Karpas-422 (cell line): ENCODE data around the gene SEMA3A. TPM values are rescaled to one million over a fixed set of nuclear protein-coding genes. Genes with fewer than 3 reads are reported as not detected.

ENCODE experiments used
- DNase-seq: peaks from one replicate; pipeline ENCODE4 v3.0.0-alpha.2; 2015
- H2AFZ ChIP-seq: fragments of 200-600 bp; sonication (generic); 2 replicates; pipeline ENCODE4 v1.6.1; 2014; ENCODE audit warnings: antibody characterized with exemption, low read length, mixed read lengths
- H3K27ac ChIP-seq: fragments of 200-600 bp; sonication (generic); 2 replicates; pipeline ENCODE4 v1.5.1; 2014; ENCODE audit warnings: mild to moderate bottlenecking, low read length, moderate library complexity
- H3K27me3 ChIP-seq: fragments of 200-600 bp; sonication (generic); 2 replicates; pipeline ENCODE4 v1.6.1; 2014; ENCODE audit warnings: low read length, mixed read lengths
- H3K36me3 ChIP-seq: fragments of 200-600 bp; sonication (generic); 2 replicates; pipeline ENCODE4 v1.6.1; 2014; ENCODE audit warnings: low read length, mixed read lengths; ENCODE audit not compliant: insufficient read depth
- H3K4me1 ChIP-seq: fragments of 200-600 bp; sonication (generic); 2 replicates; pipeline ENCODE4 v1.6.1; 2014; ENCODE audit warnings: mild to moderate bottlenecking, low read length, mixed read lengths
- H3K4me2 ChIP-seq: fragments of 200-600 bp; sonication (generic); 2 replicates; pipeline ENCODE4 v1.6.1; 2014; ENCODE audit warnings: low read length, low read depth, mild to moderate bottlenecking; ENCODE audit not compliant: poor library complexity, severe bottlenecking
- H3K4me3 ChIP-seq: fragments of 200-600 bp; sonication (generic); 2 replicates; pipeline ENCODE4 v1.5.1; 2014; ENCODE audit warnings: mild to moderate bottlenecking, antibody characterized with exemption, low read length, mixed read lengths
- H3K79me2 ChIP-seq: fragments of 200-600 bp; sonication (generic); 2 replicates; pipeline ENCODE4 v1.6.1; 2014; ENCODE audit warnings: mild to moderate bottlenecking, low read length, mixed read lengths
- H3K9ac ChIP-seq: fragments of 200-600 bp; sonication (generic); 2 replicates; pipeline ENCODE4 v1.6.0; 2014; ENCODE audit warnings: low read length
- H3K9me2 ChIP-seq: fragments of 200-600 bp; sonication (generic), shearing (Covaris generic); replicated peaks from 2 replicates; pipeline ENCODE4 v1.6.0; 2014; ENCODE audit warnings: mild to moderate bottlenecking, low read length, moderate library complexity; ENCODE audit not compliant: insufficient read depth
- H3K9me3 ChIP-seq: fragments of 300-700, 200-600 bp; sonication (generic); 2 replicates; pipeline ENCODE4 v1.6.1; 2014; ENCODE audit warnings: low read length, mixed read lengths
- H4K20me1 ChIP-seq: fragments of 200-600 bp; sonication (generic); 2 replicates; pipeline ENCODE4 v1.6.1; 2014; ENCODE audit warnings: mild to moderate bottlenecking, antibody characterized with exemption, low read length, low read depth; ENCODE audit not compliant: insufficient read depth
- total RNA-seq: library from RNA; depleted of rRNA; stranded (reverse); fragments of >200 nt; shearing (Covaris generic); gene quantifications from 2 replicates; pipeline ENCODE4 v1.2.3, GENCODE V29; 2014; ENCODE audit warnings: low replicate concordance

Gene SEMA3A
- total RNA-seq, 1 experiment from 2014 or later = not detected

- no peak for DNase-seq
- Histone ChIP-seq H3K4me3 (no peak overlapping the region), H3K4me2 (no peak overlapping the region), H3K9me3 (peaks cover 4% of the 10 kb centered on the region; the same call in 1 of the 2 replicates), H3K4me1 (no peaks in the 10 kb centered on the region), H2AFZ (no peak overlapping the region), H3K79me2 (no peaks in the 10 kb centered on the region), H3K27ac (no peak overlapping the region), H3K9me2 (no peaks in the 10 kb centered on the region), H3K27me3 (no peaks in the 10 kb centered on the region), H3K36me3 (no peaks in the 10 kb centered on the region), H3K9ac (no peak overlapping the region), H4K20me1 (no peaks in the 10 kb centered on the region)
These were observed 197.7 kb downstream of the SEMA3A start for GRCh38 chr7:83996879-83997278.

- no peak for DNase-seq
- H3K36me3 ChIP-seq = no peaks in the 10 kb centered on the region
- no peak overlapping the region for H3K9ac ChIP-seq
- no peaks in the 10 kb centered on the region for H3K4me1 ChIP-seq
- H3K27ac ChIP-seq = no peak overlapping the region
- no peak overlapping the region for H3K4me2 ChIP-seq
- H3K79me2 ChIP-seq = no peaks in the 10 kb centered on the region
- H2AFZ ChIP-seq = no peak overlapping the region
- H3K4me3 ChIP-seq = no peak overlapping the region
- no peaks in the 10 kb centered on the region for H4K20me1 ChIP-seq
- peaks cover 6% of the 10 kb centered on the region; the same call in 1 of the 2 replicates for H3K9me3 ChIP-seq
- H3K27me3 ChIP-seq = no peaks in the 10 kb centered on the region
- H3K9me2 ChIP-seq = no peaks in the 10 kb centered on the region
These were observed 206.8 kb downstream of the SEMA3A start for GRCh38 chr7:83987764-83988163.

- H3K4me3 ChIP-seq = no peak overlapping the region
- H3K4me2 ChIP-seq = no peak overlapping the region
- H2AFZ ChIP-seq = no peak overlapping the region
- no peaks in the 10 kb centered on the region for H3K9me2 ChIP-seq
- H3K79me2 ChIP-seq = no peaks in the 10 kb centered on the region
- H3K4me1 ChIP-seq = no peaks in the 10 kb centered on the region
- no peak for DNase-seq
- no peaks in the 10 kb centered on the region for H3K27me3 ChIP-seq
- H3K9me3 ChIP-seq = peaks cover 6% of the 10 kb centered on the region; the same call in 1 of the 2 replicates
- no peak overlapping the region for H3K9ac ChIP-seq
- no peaks in the 10 kb centered on the region for H3K36me3 ChIP-seq
- no peak overlapping the region for H3K27ac ChIP-seq
- H4K20me1 ChIP-seq = no peaks in the 10 kb centered on the region
These were observed 208.8 kb downstream of the SEMA3A start for GRCh38 chr7:83985821-83986220.

GRCh38 chr7:83984591-83984990 is 210.0 kb downstream of the SEMA3A start:
- Histone ChIP-seq H3K9ac (no peak overlapping the region), H3K27me3 (no peaks in the 10 kb centered on the region), H2AFZ (no peak overlapping the region), H3K4me1 (no peaks in the 10 kb centered on the region), H3K4me2 (no peak overlapping the region), H3K27ac (no peak overlapping the region), H3K79me2 (no peaks in the 10 kb centered on the region), H3K9me3 (peaks cover 6% of the 10 kb centered on the region; the same call in 1 of the 2 replicates), H3K4me3 (no peak overlapping the region), H3K36me3 (no peaks in the 10 kb centered on the region), H4K20me1 (no peaks in the 10 kb centered on the region), H3K9me2 (no peaks in the 10 kb centered on the region)
- DNase-seq = no peak

DNA sequence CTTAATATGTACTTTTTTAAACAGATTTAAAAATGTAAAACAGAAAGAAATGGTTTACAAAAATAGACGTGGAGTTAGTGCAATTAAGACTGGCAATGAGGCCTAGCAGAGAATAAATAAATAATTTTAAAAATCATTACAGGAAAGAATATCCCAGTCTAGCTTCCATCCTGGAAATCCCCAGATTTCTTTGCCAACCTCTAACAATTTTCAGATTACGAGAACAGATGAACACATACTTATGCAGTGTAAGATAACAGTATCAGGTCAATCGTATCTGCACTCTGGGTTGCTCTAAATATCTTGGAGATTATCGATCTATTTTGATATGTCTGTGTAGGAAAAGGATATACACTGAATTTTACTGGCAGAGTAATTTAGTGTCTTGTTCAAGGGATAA is 210.5 kb downstream of the SEMA3A start:
- Histone ChIP-seq H3K79me2 (no peaks in the 10 kb centered on the region), H3K9ac (no peak overlapping the region), H3K4me1 (no peaks in the 10 kb centered on the region), H3K9me3 (peaks cover 6% of the 10 kb centered on the region; the same call in 1 of the 2 replicates), H2AFZ (no peak overlapping the region), H3K4me3 (no peak overlapping the region), H3K9me2 (no peaks in the 10 kb centered on the region), H3K27me3 (no peaks in the 10 kb centered on the region), H3K4me2 (no peak overlapping the region), H3K27ac (no peak overlapping the region), H4K20me1 (no peaks in the 10 kb centered on the region), H3K36me3 (no peaks in the 10 kb centered on the region)
- DNase-seq = no peak

DNA sequence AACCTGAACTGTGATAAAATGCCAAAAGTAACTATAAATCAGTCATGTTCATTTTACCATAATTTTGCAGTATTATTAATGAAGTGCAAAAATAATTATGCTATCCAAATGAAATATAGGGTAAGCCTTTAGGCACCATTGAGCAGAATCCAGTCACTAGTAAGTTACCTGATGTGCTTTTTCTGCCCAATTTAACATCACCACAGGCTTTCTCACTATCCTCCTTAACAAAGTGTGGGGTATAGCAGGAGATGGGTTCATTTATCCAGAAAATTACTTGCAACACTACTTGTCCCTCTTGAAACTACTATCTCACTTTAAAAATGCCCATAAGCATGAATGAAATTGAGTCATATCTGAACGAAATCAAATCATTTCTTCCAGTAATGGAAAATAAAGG is 211.0 kb downstream of the SEMA3A start:
- H3K4me1 ChIP-seq = no peaks in the 10 kb centered on the region
- no peak overlapping the region for H3K9ac ChIP-seq

DNA sequence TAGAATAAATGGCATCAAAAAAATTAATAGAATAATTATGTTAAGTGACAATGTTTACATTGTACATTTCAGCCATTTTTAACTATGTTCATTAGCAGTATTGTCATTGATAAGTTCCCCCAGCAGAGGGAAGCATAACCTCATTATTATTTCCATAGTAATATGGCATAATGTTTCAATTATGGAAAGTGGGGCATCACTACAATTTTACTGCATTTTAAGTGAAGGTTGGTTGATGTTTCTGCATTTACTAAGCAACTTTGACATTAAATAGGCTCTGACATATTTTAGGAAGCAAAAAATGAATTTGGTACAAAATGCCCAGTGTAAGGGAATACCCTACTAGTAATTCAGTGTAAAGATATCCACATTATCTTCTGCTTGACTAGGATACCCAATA is 218.3 kb downstream of the SEMA3A start:
- Histone ChIP-seq H3K79me2 (no peaks in the 10 kb centered on the region), H3K9me2 (no peaks in the 10 kb centered on the region), H2AFZ (no peak overlapping the region), H3K9ac (no peak overlapping the region), H3K4me3 (no peak overlapping the region), H3K4me2 (no peak overlapping the region), H4K20me1 (no peaks in the 10 kb centered on the region), H3K4me1 (no peaks in the 10 kb centered on the region), H3K27ac (no peak overlapping the region), H3K36me3 (no peaks in the 10 kb centered on the region), H3K9me3 (no peaks in the 10 kb centered on the region), H3K27me3 (no peaks in the 10 kb centered on the region)
- DNase-seq = peak; percentile 78

More for the DNA sequence above, 211.0 kb downstream of the SEMA3A start:
- H3K9me2 ChIP-seq = no peaks in the 10 kb centered on the region
- no peaks in the 10 kb centered on the region for H3K27me3 ChIP-seq
- peaks cover 6% of the 10 kb centered on the region; the same call in 1 of the 2 replicates for H3K9me3 ChIP-seq
- H3K27ac ChIP-seq = no peak overlapping the region
- H3K4me2 ChIP-seq = no peak overlapping the region
- H3K79me2 ChIP-seq = no peaks in the 10 kb centered on the region
- DNase-seq = no peak
- H4K20me1 ChIP-seq = no peaks in the 10 kb centered on the region
- no peak overlapping the region for H2AFZ ChIP-seq
- H3K36me3 ChIP-seq = no peaks in the 10 kb centered on the region
- H3K4me3 ChIP-seq = no peak overlapping the region

DNA sequence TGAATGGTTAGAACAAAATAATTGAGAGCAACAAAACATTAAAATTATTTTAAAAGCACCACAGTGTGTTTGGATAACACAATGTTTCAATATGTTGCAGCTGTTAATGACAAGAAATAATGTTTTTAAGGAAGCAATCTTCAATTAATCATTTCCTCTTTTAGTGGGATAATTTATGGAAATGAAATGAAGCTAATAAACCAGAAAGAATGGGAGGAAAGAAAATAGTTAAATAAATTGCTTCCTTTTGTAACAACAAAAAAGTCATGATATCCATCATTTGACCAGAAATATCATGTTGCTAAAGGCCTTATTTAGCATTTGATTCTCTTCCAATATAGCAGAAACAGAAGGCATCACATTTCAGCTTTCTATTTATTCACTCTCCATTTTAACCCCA is 224.5 kb downstream of the SEMA3A start:
- no peak for DNase-seq
- Histone ChIP-seq H3K27ac (no peak overlapping the region), H3K36me3 (no peaks in the 10 kb centered on the region), H3K9me3 (no peaks in the 10 kb centered on the region; the same call in 1 of the 2 replicates), H2AFZ (no peak overlapping the region), H3K27me3 (no peaks in the 10 kb centered on the region), H3K4me3 (no peak overlapping the region), H3K9me2 (no peaks in the 10 kb centered on the region), H3K4me2 (no peak overlapping the region), H4K20me1 (no peaks in the 10 kb centered on the region), H3K4me1 (no peaks in the 10 kb centered on the region), H3K9ac (no peak overlapping the region), H3K79me2 (no peaks in the 10 kb centered on the region)

- Histone ChIP-seq H3K4me3 (no peak overlapping the region), H2AFZ (no peak overlapping the region), H3K9me2 (no peaks in the 10 kb centered on the region), H3K9me3 (peaks cover 6% of the 10 kb centered on the region), H3K36me3 (no peaks in the 10 kb centered on the region), H4K20me1 (no peaks in the 10 kb centered on the region), H3K27me3 (no peaks in the 10 kb centered on the region), H3K4me1 (no peaks in the 10 kb centered on the region), H3K4me2 (no peak overlapping the region), H3K9ac (no peak overlapping the region), H3K79me2 (no peaks in the 10 kb centered on the region), H3K27ac (no peak overlapping the region)
- no peak for DNase-seq
These were observed 230.3 kb downstream of the SEMA3A start for GRCh38 chr7:83964318-83964717.
